ENCODE data around the gene MTHFD2L. TPM values are rescaled to one million over a fixed set of nuclear protein-coding genes. Genes with fewer than 3 reads are reported as not detected.
"Not testable (repeated sequence)": the region's sequence is repeated elsewhere in the genome, so short reads cannot be mapped to it uniquely, and the experiment has no call there.

The MTHFD2L gene
- total RNA-seq, 1 experiment from 2014 or later, result 19.7 TPM

- no peak for DNase-seq (ENCODE audit: low read depth)
Observed at GRCh38 chr4:74331252-74331651, 173.3 kb downstream of the MTHFD2L start.

DNA sequence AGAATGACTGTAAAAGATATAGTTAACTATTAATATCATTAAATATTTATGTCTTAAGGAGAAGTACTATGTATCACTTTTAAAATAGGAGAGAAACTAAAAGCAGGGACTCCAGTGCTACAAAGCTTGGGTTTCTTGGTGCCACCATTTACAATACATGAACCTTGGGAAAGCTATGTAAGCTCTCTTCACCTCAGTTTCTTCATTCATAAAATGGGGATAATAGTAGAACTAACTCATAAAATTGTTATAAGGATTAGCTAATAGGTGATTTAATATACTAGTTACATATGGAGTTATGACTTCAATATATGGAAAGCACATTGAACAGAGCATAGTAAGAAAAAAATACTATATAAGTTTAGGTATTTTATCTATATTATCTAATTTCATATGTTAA is 174.0 kb downstream of the MTHFD2L start:
- DNase-seq (ENCODE audit: low read depth), result no peak

DNA sequence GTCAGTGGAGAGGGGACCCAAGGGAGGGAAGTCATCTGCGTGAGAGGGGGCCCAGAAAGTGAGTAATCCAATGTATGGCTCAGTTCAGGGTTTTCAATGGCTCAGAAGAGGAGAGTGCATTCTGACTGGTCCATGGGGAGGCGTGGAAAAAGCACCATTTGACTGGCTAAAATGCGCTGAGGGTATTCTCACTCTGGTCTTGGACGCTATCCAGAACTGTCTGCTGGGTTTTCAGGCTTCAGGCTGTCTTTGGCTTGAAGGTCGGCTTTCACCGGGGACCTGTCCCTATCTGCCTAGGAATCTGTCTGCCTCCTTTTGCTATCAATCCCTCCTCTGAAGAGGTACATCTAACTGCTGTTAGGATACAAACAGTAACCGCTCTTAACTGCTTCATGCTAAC is 176.7 kb downstream of the MTHFD2L start:
- DNase-seq (ENCODE audit: low read depth), result no peak

DNA sequence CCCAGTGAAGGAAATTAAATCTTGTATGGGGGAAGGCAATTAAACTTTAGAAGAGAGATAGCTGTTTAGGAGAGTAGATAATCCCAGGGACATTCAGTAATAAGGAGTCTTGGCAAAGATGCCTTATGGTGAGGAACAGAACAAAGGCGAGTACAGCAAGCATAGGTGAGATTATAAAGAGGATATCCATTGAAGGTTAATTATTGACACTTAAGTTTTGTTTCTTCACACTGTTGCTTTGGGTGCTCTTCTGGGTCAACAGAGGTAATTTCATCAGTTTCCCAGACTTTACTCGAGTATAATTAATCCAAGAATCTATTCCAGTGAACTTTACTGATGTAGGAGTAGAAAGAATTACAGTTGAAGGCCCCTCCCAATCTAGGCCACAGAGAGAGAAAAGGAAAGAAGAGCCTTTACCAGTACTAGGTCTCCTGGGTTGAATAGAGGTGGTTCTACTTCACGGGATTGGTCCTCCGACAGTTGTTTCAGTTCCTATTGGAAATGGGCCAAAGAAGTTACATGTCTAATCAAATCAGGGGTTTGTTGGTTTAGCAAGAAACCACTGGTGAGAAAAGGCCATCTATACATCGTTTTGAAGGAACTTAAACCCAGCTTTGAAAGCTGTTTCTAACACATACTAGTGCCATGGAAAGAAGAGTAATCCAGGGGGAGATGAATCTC is 177.6 kb downstream of the MTHFD2L start:
- no peak for DNase-seq (ENCODE audit: low read depth)

- no peak for DNase-seq (ENCODE audit: low read depth)
Observed at GRCh38 chr4:74338792-74339333, 180.9 kb downstream of the MTHFD2L start.

GRCh38 chr4:74339501-74339900 is 181.6 kb downstream of the MTHFD2L start:
- no peak for DNase-seq (ENCODE audit: low read depth)

DNA sequence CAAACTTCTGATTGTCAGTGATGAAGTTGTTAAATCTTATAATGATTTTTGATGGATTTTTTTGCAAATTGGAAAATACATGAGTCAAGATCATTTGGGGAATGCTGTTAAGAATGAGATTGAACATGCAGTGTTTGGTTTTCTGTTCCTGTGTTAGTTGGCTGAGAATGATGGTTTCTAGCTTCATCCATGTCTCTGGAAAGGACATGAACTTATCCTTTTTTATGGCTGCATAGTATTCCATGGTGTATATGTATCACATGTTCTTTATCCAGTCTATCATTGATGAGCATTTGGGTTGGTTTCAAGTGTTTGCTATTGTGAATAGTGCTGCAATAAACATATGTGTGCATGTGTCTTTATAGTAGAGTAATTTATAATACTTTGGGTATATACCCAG is 182.5 kb downstream of the MTHFD2L start:
- not testable (repeated sequence) for DNase-seq (ENCODE audit: low read depth)

DNA sequence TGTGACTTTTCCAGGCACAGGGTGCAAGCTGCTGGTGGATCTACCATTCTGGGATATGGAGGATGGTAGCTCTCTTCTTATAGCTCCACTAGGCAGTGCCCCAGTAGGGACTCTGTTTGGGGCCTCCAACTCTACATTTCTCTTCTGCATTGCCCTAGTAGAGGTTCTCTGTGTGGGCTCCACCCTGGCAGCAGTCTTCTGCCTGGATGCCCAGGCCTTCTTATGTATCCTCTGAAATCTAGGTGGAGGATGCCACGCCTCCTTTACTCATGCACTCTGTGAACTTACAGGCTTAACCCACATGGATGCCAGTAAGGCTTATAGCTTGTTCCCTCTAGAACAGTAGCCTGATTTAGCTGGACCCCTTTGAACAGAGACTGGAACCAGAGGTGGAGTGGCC is 186.1 kb downstream of the MTHFD2L start:
- no peak for DNase-seq (ENCODE audit: low read depth)

Other genes with a start within 250 kb of the MTHFD2L start
- gene PF4, start 176.1 kb upstream of the MTHFD2L start, total RNA-seq (2014; rRNA removed), result not detected in 2 replicates
- 0.64 TPM in 1 of 2 replicates, not detected in the other for gene PPBP, start 169.9 kb upstream of the MTHFD2L start, total RNA-seq (2014; rRNA removed)
- 0.06 TPM in 1 of 2 replicates, not detected in the other for gene CXCL5, start 159.4 kb upstream of the MTHFD2L start, total RNA-seq (2014; rRNA removed)
- gene CXCL3, start 119.4 kb upstream of the MTHFD2L start, total RNA-seq (2014; rRNA removed), result 8.7 and 16.0 TPM in 2 replicates
- gene CXCL2, start 58.9 kb upstream of the MTHFD2L start, total RNA-seq (2014; rRNA removed), result 7.3 and 9.9 TPM in 2 replicates
- gene EPGN, start 150.4 kb downstream of the MTHFD2L start, total RNA-seq (2014; rRNA removed), result 0.26 TPM in 1 of 2 replicates, not detected in the other
- 2.9 and 4.1 TPM in 2 replicates for gene EREG, start 207.0 kb downstream of the MTHFD2L start, total RNA-seq (2014; rRNA removed)

All from LHCN-M2 (cell line).